Stimulated activated naive CD8-positive, alpha-beta T cell treated with anti-CD3 and anti-CD28 coated beads, Interleukin-15, Interleukin-2, amounts not matched to agents 100 ng/mL and 50 ng/mL, for 24 hours (primary cell): ENCODE data around the gene ZCWPW1.
"Not testable (repeated sequence)": the region's sequence is repeated elsewhere in the genome, so short reads cannot be mapped to it uniquely, and the experiment has no call there.

Source experiments
- H3K27ac Mint-ChIP-seq: one replicate; pipeline ENCODE4 v1.8.0; 2021; ENCODE audit warnings: mild to moderate bottlenecking, mixed read lengths
- H3K27me3 Mint-ChIP-seq: one replicate; pipeline ENCODE4 v1.8.0; 2021; ENCODE audit warnings: mixed read lengths
- H3K36me3 Mint-ChIP-seq: one replicate; pipeline ENCODE4 v1.8.0; 2021; ENCODE audit warnings: low read depth, mixed read lengths
- H3K4me1 Mint-ChIP-seq: one replicate; pipeline ENCODE4 v1.8.0; 2021; ENCODE audit warnings: low read depth, mixed read lengths
- H3K4me3 Mint-ChIP-seq: one replicate; pipeline ENCODE4 v1.8.0; 2021; ENCODE audit warnings: mild to moderate bottlenecking, mixed read lengths
- H3K9me3 Mint-ChIP-seq: one replicate; pipeline ENCODE4 v1.8.0; 2021; ENCODE audit warnings: mixed read lengths

Gene ZCWPW1

GRCh38 chr7:100370303-100370702, 58.2 kb downstream of the ZCWPW1 start:
- Mint-ChIP-seq H3K27ac (peak overlapping the region; percentile 40), H3K4me3 (no peak overlapping the region), H3K27me3 (no peaks in the 10 kb centered on the region), H3K9me3 (no peaks in the 10 kb centered on the region), H3K36me3 (peaks cover 20% of the 10 kb centered on the region), H3K4me1 (peaks cover 77% of the 10 kb centered on the region)

- Mint-ChIP-seq H3K36me3 (peaks cover 28% of the 10 kb centered on the region), H3K27me3 (no peaks in the 10 kb centered on the region), H3K4me3 (peak overlapping the region; percentile 45), H3K9me3 (no peaks in the 10 kb centered on the region), H3K4me1 (peaks cover 76% of the 10 kb centered on the region), H3K27ac (peak overlapping the region; percentile 88)
Observed at GRCh38 chr7:100369105-100369504, 59.4 kb downstream of the ZCWPW1 start.

- peaks cover 40% of the 10 kb centered on the region for H3K36me3 Mint-ChIP-seq
- peaks cover 80% of the 10 kb centered on the region for H3K4me1 Mint-ChIP-seq
- H3K27me3 Mint-ChIP-seq, result no peaks in the 10 kb centered on the region
- H3K4me3 Mint-ChIP-seq, result no peak overlapping the region
- no peaks in the 10 kb centered on the region for H3K9me3 Mint-ChIP-seq
- H3K27ac Mint-ChIP-seq, result peak overlapping the region; percentile 88
Observed at GRCh38 chr7:100367676-100368613, 60.6 kb downstream of the ZCWPW1 start.

GRCh38 chr7:100367251-100367620, 61.3 kb downstream of the ZCWPW1 start:
- no peaks in the 10 kb centered on the region for H3K9me3 Mint-ChIP-seq
- H3K4me1 Mint-ChIP-seq, result peaks cover 75% of the 10 kb centered on the region
- no peaks in the 10 kb centered on the region for H3K27me3 Mint-ChIP-seq
- peak overlapping the region; percentile 42 for H3K27ac Mint-ChIP-seq
- peaks cover 47% of the 10 kb centered on the region for H3K36me3 Mint-ChIP-seq
- no peak overlapping the region for H3K4me3 Mint-ChIP-seq

GRCh38 chr7:100366411-100367250, 61.9 kb downstream of the ZCWPW1 start:
- Mint-ChIP-seq H3K27me3 (no peaks in the 10 kb centered on the region), H3K4me1 (peaks cover 69% of the 10 kb centered on the region), H3K27ac (peak overlapping the region; percentile 68), H3K36me3 (peaks cover 53% of the 10 kb centered on the region), H3K4me3 (peak overlapping the region; percentile 22), H3K9me3 (no peaks in the 10 kb centered on the region)

- H3K4me3 Mint-ChIP-seq, result peak overlapping the region; percentile 22
- H3K9me3 Mint-ChIP-seq, H3K27me3 Mint-ChIP-seq: not testable (repeated sequence)
- peaks cover 62% of the 10 kb centered on the region for H3K4me1 Mint-ChIP-seq
- H3K36me3 Mint-ChIP-seq, result peaks cover 60% of the 10 kb centered on the region
- peak overlapping the region; percentile 68 for H3K27ac Mint-ChIP-seq
Observed at GRCh38 chr7:100365998-100366367, 62.5 kb downstream of the ZCWPW1 start.

GRCh38 chr7:100364480-100364879, 64.0 kb downstream of the ZCWPW1 start:
- Mint-ChIP-seq H3K27ac (peak overlapping the region; percentile 56), H3K9me3 (no peaks in the 10 kb centered on the region), H3K4me3 (no peak overlapping the region), H3K4me1 (peaks cover 56% of the 10 kb centered on the region), H3K27me3 (no peaks in the 10 kb centered on the region), H3K36me3 (peaks cover 72% of the 10 kb centered on the region)

GRCh38 chr7:100363797-100364196, 64.7 kb downstream of the ZCWPW1 start:
- not testable (repeated sequence) for H3K27me3 Mint-ChIP-seq, H3K9me3 Mint-ChIP-seq, H3K27ac Mint-ChIP-seq, H3K4me3 Mint-ChIP-seq
- peaks cover 78% of the 10 kb centered on the region for H3K36me3 Mint-ChIP-seq
- peaks cover 52% of the 10 kb centered on the region for H3K4me1 Mint-ChIP-seq

GRCh38 chr7:100363098-100363497, 65.4 kb downstream of the ZCWPW1 start:
- no peaks in the 10 kb centered on the region for H3K27me3 Mint-ChIP-seq
- H3K27ac Mint-ChIP-seq, result no peak overlapping the region
- peaks cover 80% of the 10 kb centered on the region for H3K36me3 Mint-ChIP-seq
- no peaks in the 10 kb centered on the region for H3K9me3 Mint-ChIP-seq
- no peak overlapping the region for H3K4me3 Mint-ChIP-seq
- peaks cover 45% of the 10 kb centered on the region for H3K4me1 Mint-ChIP-seq

- no peaks in the 10 kb centered on the region for H3K9me3 Mint-ChIP-seq
- H3K4me3 Mint-ChIP-seq, result no peak overlapping the region
- peaks cover 17% of the 10 kb centered on the region for H3K4me1 Mint-ChIP-seq
- no peaks in the 10 kb centered on the region for H3K27me3 Mint-ChIP-seq
- H3K27ac Mint-ChIP-seq, result peak overlapping the region; percentile 2
- H3K36me3 Mint-ChIP-seq, result peaks cover 75% of the 10 kb centered on the region
Observed at GRCh38 chr7:100360135-100360854, 68.2 kb downstream of the ZCWPW1 start.

- Mint-ChIP-seq H3K9me3 (no peaks in the 10 kb centered on the region), H3K4me3 (no peak overlapping the region), H3K27ac (no peak overlapping the region), H3K4me1 (peaks cover 10% of the 10 kb centered on the region), H3K27me3 (no peaks in the 10 kb centered on the region), H3K36me3 (peaks cover 71% of the 10 kb centered on the region)
Observed at GRCh38 chr7:100358857-100359212, 69.7 kb downstream of the ZCWPW1 start.

GRCh38 chr7:100358027-100358856, 70.3 kb downstream of the ZCWPW1 start, which contains the start of gene PILRB:
PILRB (plus strand) TSS chr7:100358117; CDS start chr7:100358303, 186 bp downstream.
- peaks cover 13% of the 10 kb centered on the region for H3K4me1 Mint-ChIP-seq
- no peaks in the 10 kb centered on the region for H3K9me3 Mint-ChIP-seq
- H3K27ac Mint-ChIP-seq, result peak within 1 kb of the TSS; percentile 36
- H3K36me3 Mint-ChIP-seq, result peaks cover 67% of the 10 kb centered on the region
- no peak within 1 kb of the TSS for H3K4me3 Mint-ChIP-seq
- H3K27me3 Mint-ChIP-seq, result no peaks in the 10 kb centered on the region

- Mint-ChIP-seq H3K27me3 (no peaks in the 10 kb centered on the region), H3K4me1 (peaks cover 20% of the 10 kb centered on the region), H3K4me3 (no peak overlapping the region), H3K27ac (peak overlapping the region; percentile 36), H3K36me3 (peaks cover 60% of the 10 kb centered on the region), H3K9me3 (no peaks in the 10 kb centered on the region)
Observed at GRCh38 chr7:100357131-100357561, 71.4 kb downstream of the ZCWPW1 start.
